ENCODE data around the gene DPPA4. TPM values are rescaled to one million over a fixed set of nuclear protein-coding genes. Genes with fewer than 3 reads are reported as not detected.
A peak's percentile ranks its signal among the peaks of the same experiment; 100 is the strongest.

The DPPA4 gene
- total RNA-seq, 1 experiment from 2014 or later = not detected

DNA sequence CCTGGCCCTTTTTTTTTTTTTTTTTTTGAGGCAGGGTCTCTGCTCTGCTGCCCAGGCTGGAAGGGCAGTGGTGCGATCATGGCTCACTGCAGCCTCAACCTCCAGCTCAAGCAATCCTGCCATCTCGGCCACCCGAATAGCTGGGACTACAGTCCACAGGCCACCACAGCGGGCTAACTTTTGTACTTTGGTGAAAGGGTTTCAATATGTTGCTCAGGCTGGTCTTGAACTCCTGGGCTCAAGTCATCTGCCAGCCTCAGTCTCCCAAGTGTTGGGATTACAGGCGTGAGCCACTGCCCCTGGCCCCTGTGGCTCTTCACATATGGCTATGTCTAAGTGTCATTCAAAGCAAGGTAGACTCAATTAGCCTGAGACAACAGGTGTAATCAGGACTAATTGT lies 12.2 kb downstream of the DPPA4 start:
- Mint-ChIP-seq H3K4me3 (ENCODE audit: unreplicated experiment) (no peak overlapping the region), H3K4me1 (ENCODE audit: low read depth, unreplicated experiment) (no peaks in the 10 kb centered on the region), H3K27me3 (ENCODE audit: insufficient read depth, unreplicated experiment) (no peaks in the 10 kb centered on the region), H3K27ac (ENCODE audit: unreplicated experiment) (no peak overlapping the region), H3K9me3 (ENCODE audit: unreplicated experiment) (no peaks in the 10 kb centered on the region), H3K36me3 (ENCODE audit: insufficient read depth, unreplicated experiment) (no peaks in the 10 kb centered on the region)
- DNase-seq = no peak
- Histone ChIP-seq H3K36me3 (ENCODE audit: control insufficient read depth, insufficient read depth, low read length) (no peaks in the 10 kb centered on the region), H3K9me3 (no peaks in the 10 kb centered on the region), H3K4me1 (no peaks in the 10 kb centered on the region), H3K27me3 (replicated peaks; ENCODE audit: control insufficient read depth, insufficient read depth, low read length) (no peaks in the 10 kb centered on the region), H3K4me3 (ENCODE audit: low read depth, low read length) (no peak overlapping the region)
- TF ChIP-seq, protein P1, sequence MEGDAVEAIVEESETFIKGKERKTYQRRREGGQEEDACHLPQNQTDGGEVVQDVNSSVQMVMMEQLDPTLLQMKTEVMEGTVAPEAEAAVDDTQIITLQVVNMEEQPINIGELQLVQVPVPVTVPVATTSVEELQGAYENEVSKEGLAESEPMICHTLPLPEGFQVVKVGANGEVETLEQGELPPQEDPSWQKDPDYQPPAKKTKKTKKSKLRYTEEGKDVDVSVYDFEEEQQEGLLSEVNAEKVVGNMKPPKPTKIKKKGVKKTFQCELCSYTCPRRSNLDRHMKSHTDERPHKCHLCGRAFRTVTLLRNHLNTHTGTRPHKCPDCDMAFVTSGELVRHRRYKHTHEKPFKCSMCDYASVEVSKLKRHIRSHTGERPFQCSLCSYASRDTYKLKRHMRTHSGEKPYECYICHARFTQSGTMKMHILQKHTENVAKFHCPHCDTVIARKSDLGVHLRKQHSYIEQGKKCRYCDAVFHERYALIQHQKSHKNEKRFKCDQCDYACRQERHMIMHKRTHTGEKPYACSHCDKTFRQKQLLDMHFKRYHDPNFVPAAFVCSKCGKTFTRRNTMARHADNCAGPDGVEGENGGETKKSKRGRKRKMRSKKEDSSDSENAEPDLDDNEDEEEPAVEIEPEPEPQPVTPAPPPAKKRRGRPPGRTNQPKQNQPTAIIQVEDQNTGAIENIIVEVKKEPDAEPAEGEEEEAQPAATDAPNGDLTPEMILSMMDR (IDR thresholded peaks at IDR 0.05; ENCODE audit: insufficient read depth in 1 of 2, low read depth in 1 of 2, low read length in 1 of 2, severe bottlenecking in 1 of 2, unreplicated experiment in 1 of 2) = no peak
- ChIA-PET CTCF (no interaction called here), POLR2A (no interaction called here)
- no TSS peak for BruUV-seq (replicated peaks)
- intact Hi-C loops (cut with micrococcal nuclease; ENCODE audit: unreplicated experiment) = no loop called here

DNA sequence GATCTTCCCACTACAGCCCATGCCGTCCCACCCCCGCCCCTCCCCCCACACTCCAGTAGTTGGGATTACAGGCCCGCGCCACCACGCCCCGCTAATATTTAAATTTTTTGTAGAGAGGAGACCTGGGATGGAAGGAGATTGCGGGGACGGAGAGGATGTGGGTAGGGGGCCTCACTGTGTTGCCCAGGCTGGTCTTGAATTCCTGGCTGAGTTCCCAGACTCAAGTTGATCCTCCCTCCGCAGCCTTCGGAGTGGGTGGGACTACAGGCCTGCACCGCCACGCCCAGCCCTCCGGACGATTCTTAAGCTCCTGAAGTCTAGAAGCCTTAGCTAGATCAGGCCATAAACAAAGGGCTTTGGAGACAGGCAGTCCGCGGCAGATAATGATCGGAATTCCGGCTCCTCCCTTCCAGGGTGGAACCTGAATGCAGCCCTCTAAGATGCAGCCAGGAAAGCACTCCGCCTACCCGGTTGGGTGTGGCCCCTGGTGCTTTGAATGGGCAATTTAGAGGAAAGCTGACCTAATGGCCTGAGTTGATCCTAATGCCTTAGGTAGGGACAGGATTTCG lies 21.1 kb downstream of the DPPA4 start, which contains the start of gene DPPA2:
Gene DPPA2, minus strand, starts transcription at position 356 of the 569 bp plus-strand sequence. CDS start 1,975 bp downstream, outside the sequence.
- Mint-ChIP-seq H3K9me3 (ENCODE audit: unreplicated experiment) (no peaks in the 10 kb centered on the region), H3K27me3 (ENCODE audit: insufficient read depth, unreplicated experiment) (no peaks in the 10 kb centered on the region), H3K4me3 (ENCODE audit: unreplicated experiment) (no peak within 1 kb of the TSS), H3K36me3 (ENCODE audit: insufficient read depth, unreplicated experiment) (no peaks in the 10 kb centered on the region), H3K4me1 (ENCODE audit: low read depth, unreplicated experiment) (no peaks in the 10 kb centered on the region), H3K27ac (ENCODE audit: unreplicated experiment) (no peak within 1 kb of the TSS)
- H3K36me3 ChIP-seq (ENCODE audit: control insufficient read depth, insufficient read depth, low read length) = no peaks in the 10 kb centered on the region
- ChIA-PET CTCF (no interaction called here), POLR2A (no interaction called here)
- no peaks in the 10 kb centered on the region for H3K4me1 ChIP-seq
- no peaks in the 10 kb centered on the region for H3K9me3 ChIP-seq
- no peaks in the 10 kb centered on the region for H3K27me3 ChIP-seq (replicated peaks; ENCODE audit: control insufficient read depth, insufficient read depth, low read length)
- no TSS peak for BruUV-seq (replicated peaks)
- H3K4me3 ChIP-seq (ENCODE audit: low read depth, low read length) = no peak within 1 kb of the TSS
- TF ChIP-seq, protein P1 (IDR thresholded peaks at IDR 0.05; ENCODE audit: insufficient read depth in 1 of 2, low read depth in 1 of 2, low read length in 1 of 2, severe bottlenecking in 1 of 2, unreplicated experiment in 1 of 2) = no peak
- peak; percentile 9 to 52 for DNase-seq
- intact Hi-C loops (cut with micrococcal nuclease; ENCODE audit: unreplicated experiment) = no loop called here

DNA sequence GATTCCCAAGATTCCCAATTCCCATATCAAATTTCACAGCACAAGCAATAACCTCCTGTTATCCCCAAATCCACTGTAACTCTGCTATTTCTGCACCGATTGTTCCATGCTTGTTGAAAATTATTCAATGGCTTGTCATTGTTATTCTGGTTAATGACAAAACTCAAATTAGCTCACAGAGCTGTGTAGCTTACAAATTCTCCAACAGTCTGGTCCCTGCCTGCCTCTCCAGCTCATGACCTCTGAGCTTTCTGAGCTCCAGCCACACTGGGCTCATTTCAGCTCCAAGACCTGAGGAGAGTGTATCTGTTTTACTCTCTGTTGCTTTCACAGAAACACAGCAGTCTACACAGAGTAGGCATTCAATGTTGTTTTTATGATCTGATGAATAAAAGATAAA lies 24.3 kb downstream of the DPPA4 start:
- no peaks in the 10 kb centered on the region for H3K4me1 Mint-ChIP-seq (ENCODE audit: low read depth, unreplicated experiment)
- Histone ChIP-seq H3K27me3 (replicated peaks; ENCODE audit: control insufficient read depth, insufficient read depth, low read length) (no peaks in the 10 kb centered on the region), H3K4me3 (ENCODE audit: low read depth, low read length) (no peak overlapping the region), H3K9me3 (no peaks in the 10 kb centered on the region), H3K36me3 (ENCODE audit: control insufficient read depth, insufficient read depth, low read length) (no peaks in the 10 kb centered on the region), H3K4me1 (no peaks in the 10 kb centered on the region)
- DNase-seq = no peak
- ChIA-PET CTCF (no interaction called here), POLR2A (no interaction called here)
- no peak overlapping the region for H3K4me3 Mint-ChIP-seq (ENCODE audit: unreplicated experiment)
- no TSS peak for BruUV-seq (replicated peaks)
- TF ChIP-seq, protein P1 (IDR thresholded peaks at IDR 0.05; ENCODE audit: insufficient read depth in 1 of 2, low read depth in 1 of 2, low read length in 1 of 2, severe bottlenecking in 1 of 2, unreplicated experiment in 1 of 2) = no peak
- no peaks in the 10 kb centered on the region for H3K9me3 Mint-ChIP-seq (ENCODE audit: unreplicated experiment)
- H3K27me3 Mint-ChIP-seq (ENCODE audit: insufficient read depth, unreplicated experiment) = no peaks in the 10 kb centered on the region
- intact Hi-C loops (cut with micrococcal nuclease; ENCODE audit: unreplicated experiment) = no loop called here
- H3K27ac Mint-ChIP-seq (ENCODE audit: unreplicated experiment) = no peak overlapping the region
- no peaks in the 10 kb centered on the region for H3K36me3 Mint-ChIP-seq (ENCODE audit: insufficient read depth, unreplicated experiment)

All from Caco-2 (cell line).